Activated CD8-positive, alpha-beta memory T cell treated with anti-CD3 and anti-CD28 coated beads, Interleukin-2, amount 50 U/mL, for 1 hour (primary cell): ENCODE measurements around the gene CSPG4.
A peak's percentile ranks its signal among the peaks of the same experiment; 100 is the strongest.
"Not testable (repeated sequence)": the region's sequence is repeated elsewhere in the genome, so short reads cannot be mapped to it uniquely, and the experiment has no call there.

Source experiments
- DNase-seq: peaks from one replicate; pipeline ENCODE4 v3.0.0-alpha.2; 2020; ENCODE audit errors: extremely low read depth

Gene CSPG4

GRCh38 chr15:75739791-75740190 lies 27.1 kb upstream of the CSPG4 start:
- DNase-seq: no peak

- peak; percentile 66 for DNase-seq
Observed at GRCh38 chr15:75738647-75739325, 26.1 kb upstream of the CSPG4 start.

DNA sequence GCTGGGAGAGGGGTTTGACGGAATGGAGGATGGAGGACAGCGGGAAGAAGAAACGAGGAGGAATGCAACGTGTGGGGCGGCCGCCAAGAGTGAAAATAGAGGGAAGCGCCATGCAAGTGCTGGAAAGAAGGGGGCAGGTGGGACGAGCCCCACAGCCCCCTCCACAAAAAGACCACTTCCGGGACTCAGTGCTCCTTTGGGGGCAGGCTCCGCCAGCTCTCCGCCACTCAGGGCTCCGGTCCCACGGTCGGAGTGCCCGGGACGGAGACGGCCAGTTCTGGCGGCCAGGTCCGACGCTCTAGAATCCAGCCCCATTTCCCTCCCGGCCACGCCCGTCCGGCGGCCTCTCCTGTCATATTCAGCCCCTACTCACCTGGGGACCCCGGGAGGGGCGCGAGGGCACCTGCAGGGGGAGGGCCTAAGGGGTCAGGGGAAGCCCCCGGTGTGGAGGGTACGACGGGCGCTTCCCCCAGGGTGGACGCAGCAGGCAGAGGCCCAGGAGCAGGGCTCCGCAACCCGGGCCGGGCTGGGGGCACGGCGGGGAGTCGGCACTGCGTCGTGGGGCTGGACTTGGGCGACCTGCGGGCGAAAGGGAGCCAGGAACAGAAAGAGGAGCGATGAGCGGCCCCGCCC lies 25.5 kb upstream of the CSPG4 start:
- DNase-seq: no peak

- not testable (repeated sequence) for DNase-seq
Observed at GRCh38 chr15:75737116-75738013, 24.7 kb upstream of the CSPG4 start.

DNA sequence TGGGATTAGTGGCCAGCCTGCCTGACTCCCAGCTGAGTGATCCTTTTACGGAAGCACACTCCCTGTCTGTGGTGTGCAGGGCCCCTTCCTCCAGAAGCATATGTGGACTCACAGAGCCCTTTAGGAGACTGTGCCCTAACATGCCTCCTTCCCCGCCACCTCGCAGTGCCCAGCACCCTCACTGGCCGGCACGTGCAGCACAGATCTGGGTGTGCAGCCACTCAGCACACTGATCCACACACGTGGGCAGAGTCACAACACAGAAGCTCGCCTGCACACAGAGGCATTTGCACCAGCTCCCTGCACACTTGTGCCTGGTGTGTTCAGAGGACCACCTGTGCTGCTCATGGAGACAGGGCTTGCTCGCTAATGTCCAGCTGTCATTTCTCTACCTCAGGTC lies 23.6 kb upstream of the CSPG4 start:
- DNase-seq: no peak

GRCh38 chr15:75734861-75735760 lies 22.5 kb upstream of the CSPG4 start:
- not testable (repeated sequence) for DNase-seq

- no peak for DNase-seq
Observed at GRCh38 chr15:75733761-75734651, 21.4 kb upstream of the CSPG4 start.

DNA sequence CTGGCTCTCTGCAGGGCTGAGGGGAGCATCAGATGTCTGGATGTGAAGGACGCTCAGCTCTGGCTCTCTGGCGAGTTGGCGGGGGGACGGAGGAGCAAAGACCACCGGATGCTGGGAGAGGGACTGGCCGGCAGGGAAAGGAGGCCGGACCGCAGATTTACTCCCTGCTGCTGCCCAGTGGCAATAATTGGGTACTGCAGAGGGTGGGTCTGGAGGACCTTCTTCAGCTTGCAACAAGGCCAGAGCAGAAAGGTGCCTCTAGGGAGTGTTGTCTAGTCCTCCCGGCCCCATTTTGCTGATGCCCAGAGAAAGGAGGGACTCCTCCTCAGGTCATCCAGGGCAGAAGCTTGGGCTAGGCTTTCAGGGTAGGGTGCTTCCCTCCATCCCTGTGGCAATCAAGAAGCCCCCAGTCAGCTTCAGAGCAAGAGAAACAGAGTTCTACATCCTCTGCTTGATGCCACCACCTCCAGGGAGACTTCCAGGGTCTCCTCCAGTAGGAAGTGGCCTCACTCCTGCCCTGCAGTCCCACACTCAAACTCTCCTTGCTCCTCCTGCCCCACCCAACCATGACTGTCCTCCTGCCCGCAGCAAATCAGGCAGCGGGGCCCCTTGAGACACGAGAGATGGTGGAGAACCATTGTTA lies 20.3 kb upstream of the CSPG4 start:
- DNase-seq: no peak

DNA sequence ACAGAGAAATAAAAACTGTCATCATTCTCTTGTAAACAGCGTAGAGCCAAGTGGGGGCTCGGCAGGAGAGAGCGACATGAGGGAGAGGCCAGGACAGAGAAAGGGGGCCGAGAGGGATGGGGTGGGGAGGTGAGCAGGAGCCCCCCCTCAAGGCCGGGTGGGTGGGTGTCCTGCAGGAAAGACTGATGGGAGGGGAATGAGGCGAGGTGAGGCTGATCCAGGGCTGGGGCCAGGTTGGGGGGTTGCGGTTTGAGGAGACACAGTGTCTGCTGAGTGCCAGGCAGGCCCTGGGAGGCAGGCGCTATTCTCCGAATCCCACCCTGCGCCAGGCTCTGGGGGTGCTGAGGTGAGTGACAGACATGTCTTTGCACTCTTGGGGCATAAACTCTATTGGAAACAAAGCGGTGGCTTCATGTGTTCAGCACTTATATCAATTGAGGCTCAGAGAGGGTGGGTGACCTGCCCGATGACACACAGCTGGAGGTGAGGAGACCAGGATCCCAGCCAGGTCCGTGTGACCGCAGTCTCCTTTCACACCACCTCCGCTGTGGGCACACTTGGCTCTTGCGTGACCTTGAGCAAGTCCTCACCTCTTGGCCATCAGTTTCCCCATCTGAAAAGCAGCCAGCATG lies 19.6 kb upstream of the CSPG4 start:
- no peak for DNase-seq

- no peak for DNase-seq
Observed at GRCh38 chr15:75731248-75732151, 18.9 kb upstream of the CSPG4 start.

DNA sequence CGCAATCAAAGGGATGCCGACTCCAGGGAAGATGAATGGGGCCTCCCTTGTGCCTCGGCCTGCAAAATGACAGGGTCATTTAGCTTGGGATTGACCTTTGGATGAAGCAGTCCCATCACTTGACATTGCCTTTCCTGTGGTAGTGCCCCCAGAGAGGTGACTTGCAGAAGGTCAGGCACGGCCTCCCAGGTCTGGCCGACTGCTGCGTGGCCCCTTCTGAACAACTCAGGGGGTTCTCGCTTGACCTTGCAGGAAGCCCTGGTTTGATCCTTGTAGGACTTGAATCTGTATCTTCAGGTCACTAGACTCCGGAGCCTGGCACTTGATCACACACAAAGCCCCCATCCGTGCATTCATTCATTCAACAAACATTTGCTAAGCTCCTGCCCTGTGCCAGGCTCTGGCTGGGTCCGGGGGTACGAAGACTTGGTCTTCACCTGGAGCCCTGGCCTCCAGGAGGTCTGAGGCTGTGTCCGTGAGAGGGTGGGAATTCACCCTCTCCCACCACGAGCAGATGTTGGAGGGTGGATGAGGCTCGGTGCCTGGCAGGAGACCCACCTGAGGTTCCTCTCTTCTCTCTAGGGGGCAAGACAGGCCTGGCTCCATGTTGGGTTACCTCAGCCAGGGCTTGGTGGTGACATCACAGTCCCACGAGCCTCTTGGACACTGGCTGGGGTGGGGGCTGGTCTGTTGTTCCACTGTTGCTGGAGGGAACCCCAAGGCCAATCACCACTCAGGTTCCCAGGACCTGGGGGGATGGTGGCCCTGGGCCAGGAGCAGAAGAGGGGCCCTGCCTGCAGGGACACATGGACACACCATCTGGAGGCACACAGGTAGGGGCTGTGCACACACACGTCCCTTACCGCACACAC lies 18.0 kb upstream of the CSPG4 start:
- DNase-seq: not testable (repeated sequence)

- no peak for DNase-seq
Observed at GRCh38 chr15:75729326-75730069, 16.9 kb upstream of the CSPG4 start.

DNA sequence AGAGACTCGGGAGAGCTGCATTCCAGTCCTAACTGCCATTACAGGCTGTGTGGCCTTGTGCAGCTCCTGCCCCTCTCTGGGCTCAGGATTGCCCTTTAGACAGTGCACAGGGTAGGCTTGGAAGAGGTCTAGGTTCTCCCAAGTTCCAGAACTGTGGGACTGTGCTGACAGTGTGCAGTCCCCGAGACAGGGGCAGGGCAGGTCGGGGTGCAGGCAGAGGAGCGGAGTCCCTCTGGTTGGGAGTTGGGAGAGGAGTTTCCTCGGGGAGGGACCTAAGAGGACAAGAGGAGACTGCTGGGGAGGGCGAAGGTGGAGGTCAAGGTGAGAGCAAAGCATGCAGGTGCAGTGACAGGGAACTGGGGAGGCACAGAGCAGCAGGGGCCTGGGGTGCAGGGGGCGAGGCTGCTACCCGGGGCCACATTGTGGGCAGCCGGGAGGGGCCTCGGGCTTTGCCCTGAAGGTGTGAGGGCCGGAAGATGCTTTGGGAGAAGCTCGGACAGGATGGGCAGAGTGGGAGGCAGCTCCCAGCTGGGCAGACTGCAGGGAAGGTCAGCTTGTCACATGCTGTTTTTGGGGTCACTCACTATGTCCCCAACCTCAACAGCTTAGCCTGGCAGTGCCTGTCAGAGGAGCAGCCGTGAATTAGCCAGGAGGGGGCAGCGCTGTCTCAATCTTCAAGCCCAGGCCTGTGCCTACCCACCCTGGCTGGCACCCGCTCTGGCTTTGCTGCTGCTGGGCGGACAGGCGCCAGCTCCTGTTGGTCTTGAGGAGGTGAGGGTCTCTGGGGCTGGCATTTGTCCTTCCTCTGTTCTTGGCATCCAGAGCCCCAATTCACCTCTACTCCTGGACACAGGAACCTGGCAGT lies 15.4 kb upstream of the CSPG4 start:
- DNase-seq: peak; percentile 45

DNA sequence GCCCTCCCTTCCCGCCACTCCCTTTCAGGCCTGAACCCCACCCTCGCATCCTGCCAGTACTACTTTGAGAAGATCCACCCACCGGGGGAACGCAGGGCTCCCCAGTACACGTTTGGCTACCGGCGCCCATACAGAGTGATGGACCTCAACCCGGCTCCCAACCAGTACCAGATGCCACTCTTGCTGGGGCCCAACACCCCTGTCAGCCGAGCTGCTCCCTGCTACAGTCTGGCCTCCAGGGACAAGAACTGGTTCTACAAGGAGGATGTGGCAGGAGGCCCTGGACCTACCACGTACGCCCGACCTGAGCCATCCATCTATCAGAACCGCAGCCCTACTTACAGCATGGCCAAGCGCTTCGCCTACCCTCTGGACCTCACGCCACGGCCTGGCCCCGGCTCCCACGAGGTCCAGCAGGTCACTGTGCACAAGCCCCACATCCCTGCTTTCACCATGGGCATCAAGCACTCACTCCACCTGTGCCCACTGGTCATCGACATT lies 14.4 kb upstream of the CSPG4 start:
- DNase-seq: no peak

DNA sequence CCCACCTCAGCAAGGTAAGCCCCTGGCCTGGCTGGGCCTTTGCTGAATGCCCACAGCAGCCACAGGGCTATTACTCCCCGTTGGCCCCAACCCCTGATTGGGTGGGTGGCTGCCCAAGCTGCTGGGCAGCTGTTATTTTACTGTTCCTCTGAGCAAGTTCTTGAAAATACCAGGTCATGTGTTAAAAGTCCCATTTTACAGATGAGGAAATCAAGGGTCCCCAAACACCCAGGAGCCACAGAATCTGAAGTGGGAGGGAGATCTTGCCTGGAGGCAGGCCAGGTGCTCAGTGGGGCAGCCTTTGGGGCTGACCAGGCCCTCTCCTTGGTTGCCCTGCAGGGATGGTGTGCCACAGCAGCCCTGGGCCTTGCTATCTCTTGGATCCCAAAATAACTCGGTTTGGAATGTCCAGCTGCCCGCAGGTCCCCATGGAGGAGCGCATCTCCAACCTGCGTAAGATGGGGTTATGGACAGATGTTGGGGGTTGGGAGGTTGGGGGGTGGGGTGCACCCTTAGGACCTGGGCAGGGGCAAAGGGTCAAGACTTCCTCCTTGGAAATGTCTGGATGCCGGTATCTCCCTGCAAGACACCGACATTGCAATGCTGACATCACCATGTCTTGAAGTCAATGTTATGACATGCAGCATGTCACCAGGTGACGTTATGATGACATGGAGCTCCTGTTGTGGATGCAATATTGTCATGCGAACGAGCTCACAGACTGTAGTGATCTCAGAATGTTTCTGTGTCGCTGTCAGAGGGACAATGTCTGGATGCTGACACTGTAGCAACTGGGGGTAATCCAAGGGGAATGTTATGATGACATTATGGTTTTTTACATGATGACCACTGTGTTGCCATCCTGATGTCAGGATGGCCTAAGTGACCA lies 13.3 kb upstream of the CSPG4 start:
- DNase-seq: no peak
